SK-N-SH (cell line): Measurements from ENCODE around the gene POLN.

Experiments used
- GABPA ChIP-seq: IDR thresholded peaks from 2 replicates; pipeline ENCODE4 v1.4.0; 2012; ENCODE audit warnings: low read depth, mild to moderate bottlenecking
- MAX ChIP-seq: IDR thresholded peaks from 2 replicates; pipeline ENCODE4 v1.4.0; 2012; ENCODE audit warnings: low read depth
- RAD21 ChIP-seq: IDR thresholded peaks from 2 replicates; pipeline ENCODE4 v1.6.1; 2012; ENCODE audit warnings: mild to moderate bottlenecking, low read length
- USF2 ChIP-seq: fragments of 150-350 bp; IDR thresholded peaks from 2 replicates; pipeline ENCODE4 v1.6.1; 2017; ENCODE audit warnings: antibody characterized with exemption, low read length, low read depth, borderline replicate concordance

GRCh38 chr4:2059726-2060602 lies 182.0 kb downstream of the POLN start:
- TF ChIP-seq GABPA, result no peak
- no peak for TF ChIP-seq RAD21
- TF ChIP-seq MAX, result no peak
- TF ChIP-seq USF2, result no peak
